K562 (cell line): ENCODE measurements around the gene ZNF548. TPM values are rescaled to one million over a fixed set of nuclear protein-coding genes. Genes with fewer than 3 reads are reported as not detected.

Experiments
- CEBPB ChIP-seq: fragments of 450-650 bp; IDR thresholded peaks from 2 replicates; pipeline ENCODE4 v1.6.1; 2016; ENCODE audit warnings: missing genetic modification characterization, missing compliant biosample characterization
- EGR1 ChIP-seq: fragments of 450-650 bp; conservative IDR thresholded peaks from 2 replicates; pipeline ENCODE4 v1.6.1; 2017; ENCODE audit warnings: mild to moderate bottlenecking
- JUN ChIP-seq, 2 experiments: sonication (generic) in 1 of 2; formaldehyde crosslinking in 1 of 2; IDR thresholded peaks; 2 replicates each; pipeline versions ENCODE4 v1.6.1 to v1.8.0; 2012 to 2022; ENCODE audit warnings: borderline replicate concordance in 2 of 2, mild to moderate bottlenecking in 2 of 2, improper control_type of control experiment in 1 of 2, low read depth in 1 of 2, low read length in 1 of 2, missing genetic modification reagents in 1 of 2
- STAG1 ChIP-seq: sonication (generic); formaldehyde crosslinking; IDR thresholded peaks from 2 replicates; pipeline ENCODE4 v1.5.0; 2020; ENCODE audit warnings: missing genetic modification reagents, borderline replicate concordance
- TRIM28 ChIP-seq: fragments of 450-650 bp; IDR thresholded peaks from 2 replicates; pipeline ENCODE4 v1.6.1; 2017
- ZNF165 ChIP-seq: fragments of 250-450 bp; sonication (Bioruptor Pico); IDR thresholded peaks from 2 replicates; pipeline ENCODE4 v1.4.0; 2020; ENCODE audit warnings: borderline replicate concordance
- polyA plus RNA-seq, 8 experiments: library from polyadenylated mRNA; depleted of rRNA in 4 of 8; stranded (reverse) in 5 of 8; unstranded in 3 of 8; fragments of >200 nt; fragmentation: Nextera tagmentation in 2 of 8; fragmentation: Illumina TruSeq in 1 of 8; extraction: Ambion mirVana in 2 of 8; extraction: Trizol in 1 of 8; gene quantifications; 2 replicates each; pipeline versions ENCODE4 v1.2.1 to v1.2.3, GENCODE V29; 2011 to 2014; ENCODE audit warnings: inconsistent platforms in 1 of 8, missing spikeins in 1 of 8
- total RNA-seq, 7 experiments: library from RNA; depleted of rRNA in 6 of 7; stranded (reverse); fragments of >200 nt in 6 of 7; fragmentation: Illumina TruSeq in 2 of 7; extraction: Trizol in 2 of 7; gene quantifications; 2 replicates each; pipeline versions ENCODE4 v1.2.1 to v1.2.3, GENCODE V29; 2011 to 2021; ENCODE audit warnings: low replicate concordance in 1 of 7
- TF ChIP-seq, protein P1 (sequence below): sonication (generic); formaldehyde crosslinking; IDR thresholded peaks from 2 replicates; pipeline ENCODE4 v1.4.0; 2020; ENCODE audit warnings: mild to moderate bottlenecking, missing genetic modification reagents

Gene ZNF548
- total and polyA plus RNA-seq, 9 of the 15 experiments (the other 6 are each of a cell fraction or from before 2014, with no cell fraction given), result 1.5 to 8.7 (median 4.5) TPM

DNA sequence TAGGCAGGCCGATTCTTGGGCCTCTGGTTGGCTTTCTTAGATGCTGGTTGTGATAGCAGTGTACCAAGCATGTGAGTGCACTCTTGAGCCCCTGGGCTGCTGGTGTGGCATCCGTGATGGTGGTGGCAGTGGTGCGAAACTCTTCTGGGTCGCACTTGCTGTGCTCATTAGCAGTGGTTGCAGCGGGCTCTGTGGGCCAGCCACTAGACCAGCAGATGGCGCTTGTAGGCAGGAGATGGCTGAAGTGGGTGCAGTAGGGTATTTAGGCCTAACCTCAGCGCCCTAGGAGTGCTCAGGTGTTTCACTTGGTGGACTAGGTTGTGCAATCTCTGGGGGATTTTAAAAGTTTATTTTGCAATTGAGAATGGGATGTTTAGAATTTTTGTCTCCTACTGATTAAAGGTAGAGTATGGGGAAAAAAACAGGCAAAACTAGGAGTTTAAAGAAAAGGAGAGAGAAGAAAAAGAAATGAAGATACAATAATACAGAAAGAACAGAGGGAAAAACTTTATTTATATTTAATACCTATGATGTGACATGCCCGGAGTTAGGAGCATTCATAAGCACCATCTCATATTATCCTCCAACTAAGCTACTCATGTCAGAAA, 17.0 kb downstream of the ZNF548 start (continued):
- TF ChIP-seq ZNF165 (CRISPR knock-in tag) (no peak), EGR1 (no peak), TRIM28 (no peak), STAG1 (CRISPR knock-in tag) (peak; percentile 76; the same call in 1 of the 2 replicates), JUN (IDR thresholded peaks at IDR 0.05; ENCODE audit: borderline replicate concordance, low read depth, low read length) (no peak), JUN (CRISPR knock-in tag; IDR thresholded peaks at IDR 0.05; ENCODE audit: borderline replicate concordance) (no peak), CEBPB (tag) (peak; percentile 67)
- TF ChIP-seq, protein P1, sequence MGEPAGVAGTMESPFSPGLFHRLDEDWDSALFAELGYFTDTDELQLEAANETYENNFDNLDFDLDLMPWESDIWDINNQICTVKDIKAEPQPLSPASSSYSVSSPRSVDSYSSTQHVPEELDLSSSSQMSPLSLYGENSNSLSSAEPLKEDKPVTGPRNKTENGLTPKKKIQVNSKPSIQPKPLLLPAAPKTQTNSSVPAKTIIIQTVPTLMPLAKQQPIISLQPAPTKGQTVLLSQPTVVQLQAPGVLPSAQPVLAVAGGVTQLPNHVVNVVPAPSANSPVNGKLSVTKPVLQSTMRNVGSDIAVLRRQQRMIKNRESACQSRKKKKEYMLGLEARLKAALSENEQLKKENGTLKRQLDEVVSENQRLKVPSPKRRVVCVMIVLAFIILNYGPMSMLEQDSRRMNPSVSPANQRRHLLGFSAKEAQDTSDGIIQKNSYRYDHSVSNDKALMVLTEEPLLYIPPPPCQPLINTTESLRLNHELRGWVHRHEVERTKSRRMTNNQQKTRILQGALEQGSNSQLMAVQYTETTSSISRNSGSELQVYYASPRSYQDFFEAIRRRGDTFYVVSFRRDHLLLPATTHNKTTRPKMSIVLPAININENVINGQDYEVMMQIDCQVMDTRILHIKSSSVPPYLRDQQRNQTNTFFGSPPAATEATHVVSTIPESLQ (CRISPR knock-in tag), result no peak
